ENCODE measurements around the gene MICB. TPM values are rescaled to one million over a fixed set of nuclear protein-coding genes. Genes with fewer than 3 reads are reported as not detected.

MICB gene
- polyA plus RNA-seq, 1 donor (not counting 4 experiments of a cell fraction or from before 2014, with no cell fraction given): 8.6 TPM

DNA sequence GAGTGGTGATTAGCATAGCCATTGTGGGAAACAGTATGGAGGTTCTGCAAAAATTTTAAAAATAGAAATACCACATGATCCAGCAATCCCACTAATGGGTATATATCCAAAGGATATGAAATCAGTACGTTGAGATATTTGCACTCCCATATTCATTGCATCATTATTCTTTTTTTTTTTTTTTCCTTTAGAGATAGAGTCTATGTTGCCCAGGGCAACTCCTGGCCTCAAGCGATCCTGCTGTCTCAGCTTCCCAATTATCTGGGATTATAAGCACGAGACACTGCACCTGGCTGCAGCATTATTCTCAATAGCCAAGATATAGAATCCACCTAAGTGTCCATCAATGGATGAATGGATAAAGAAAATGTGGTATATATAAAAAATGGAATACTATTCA lies 23.9 kb downstream of the MICB start:
- no peaks in the 10 kb centered on the region for H3K36me3 ChIP-seq (ENCODE audit: control insufficient read depth in 2 of 2, extremely low read depth in 1 of 2, insufficient read depth in 2 of 2, low read length in 2 of 2)
- H3K9me3 ChIP-seq (ENCODE audit: control insufficient read depth, low read depth, low read length): no peaks in the 10 kb centered on the region
- no peak overlapping the region for H2AFZ ChIP-seq (ENCODE audit: control insufficient read depth, low read length)
- dilution Hi-C loops (cut with MboI; ENCODE audit: extremely low pct_ligation_motif_present, low sequenced_read_pairs): no loop called here
- H3K79me2 ChIP-seq (ENCODE audit: control insufficient read depth, insufficient read depth, low read length): no peaks in the 10 kb centered on the region
- peaks cover 7% of the 10 kb centered on the region for H3K4me1 ChIP-seq (ENCODE audit: control insufficient read depth, extremely low read depth, insufficient read depth, low read length)
- no peak overlapping the region for H3K27ac ChIP-seq (ENCODE audit: control insufficient read depth, insufficient read depth, low read length)
- no peak overlapping the region for H3K9ac ChIP-seq (ENCODE audit: control insufficient read depth, extremely low read depth, insufficient read depth, low read length)
- DNase-seq (ENCODE audit: low read depth, low spot score) (no peak), FAIRE-seq (no peak)
- H3K4me3 ChIP-seq (ENCODE audit: control insufficient read depth in 2 of 3, extremely low read depth in 1 of 3, insufficient read depth in 2 of 3, low read depth in 1 of 3, low read length in 3 of 3): no peak overlapping the region
- TF ChIP-seq EZH2 (IDR thresholded peaks at IDR 0.05; ENCODE audit: low read length): no peak
- TF ChIP-seq, protein P1, sequence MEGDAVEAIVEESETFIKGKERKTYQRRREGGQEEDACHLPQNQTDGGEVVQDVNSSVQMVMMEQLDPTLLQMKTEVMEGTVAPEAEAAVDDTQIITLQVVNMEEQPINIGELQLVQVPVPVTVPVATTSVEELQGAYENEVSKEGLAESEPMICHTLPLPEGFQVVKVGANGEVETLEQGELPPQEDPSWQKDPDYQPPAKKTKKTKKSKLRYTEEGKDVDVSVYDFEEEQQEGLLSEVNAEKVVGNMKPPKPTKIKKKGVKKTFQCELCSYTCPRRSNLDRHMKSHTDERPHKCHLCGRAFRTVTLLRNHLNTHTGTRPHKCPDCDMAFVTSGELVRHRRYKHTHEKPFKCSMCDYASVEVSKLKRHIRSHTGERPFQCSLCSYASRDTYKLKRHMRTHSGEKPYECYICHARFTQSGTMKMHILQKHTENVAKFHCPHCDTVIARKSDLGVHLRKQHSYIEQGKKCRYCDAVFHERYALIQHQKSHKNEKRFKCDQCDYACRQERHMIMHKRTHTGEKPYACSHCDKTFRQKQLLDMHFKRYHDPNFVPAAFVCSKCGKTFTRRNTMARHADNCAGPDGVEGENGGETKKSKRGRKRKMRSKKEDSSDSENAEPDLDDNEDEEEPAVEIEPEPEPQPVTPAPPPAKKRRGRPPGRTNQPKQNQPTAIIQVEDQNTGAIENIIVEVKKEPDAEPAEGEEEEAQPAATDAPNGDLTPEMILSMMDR (optimal IDR thresholded peaks at IDR 0.05 in 1 of 3, IDR thresholded peaks at IDR 0.05 in 1 of 3, conservative IDR thresholded peaks at IDR 0.05 in 1 of 3; ENCODE audit: extremely low read depth in 1 of 3, insufficient read depth in 2 of 3, low read length in 3 of 3): no peak
- no peaks in the 10 kb centered on the region for H3K9me1 ChIP-seq (ENCODE audit: control insufficient read depth, extremely low read depth, insufficient read depth, low read length)
- H4K20me1 ChIP-seq (ENCODE audit: control insufficient read depth, extremely low read depth, insufficient read depth, low read length): no peaks in the 10 kb centered on the region
- H3K4me2 ChIP-seq (ENCODE audit: control insufficient read depth, extremely low read depth, insufficient read depth, low read depth, low read length): no peak overlapping the region
- no peaks in the 10 kb centered on the region for H3K27me3 ChIP-seq (ENCODE audit: control insufficient read depth, extremely low read depth, insufficient read depth, low read length)

DNA sequence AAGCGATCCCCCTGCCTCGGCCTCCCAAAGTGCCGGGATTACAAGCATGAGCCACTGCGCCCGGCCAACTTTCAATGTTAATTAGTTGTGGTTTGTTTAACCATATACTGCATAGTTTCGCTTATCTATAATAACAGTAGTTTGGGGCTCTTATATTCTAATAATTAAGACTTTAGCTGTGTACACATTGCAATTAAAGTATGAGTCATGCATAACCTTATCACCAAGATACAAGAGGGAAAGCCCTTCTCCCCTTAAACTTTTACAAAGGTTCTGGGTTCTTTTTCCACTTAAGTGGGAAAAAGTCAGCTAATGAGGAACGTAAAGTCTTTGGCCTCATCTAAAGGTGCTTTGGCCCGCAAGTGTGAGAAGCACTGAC lies 27.6 kb downstream of the MICB start:
- TF ChIP-seq EZH2 (IDR thresholded peaks at IDR 0.05; ENCODE audit: low read length): no peak
- TF ChIP-seq, protein P1 (optimal IDR thresholded peaks at IDR 0.05 in 1 of 3, IDR thresholded peaks at IDR 0.05 in 1 of 3, conservative IDR thresholded peaks at IDR 0.05 in 1 of 3; ENCODE audit: extremely low read depth in 1 of 3, insufficient read depth in 2 of 3, low read length in 3 of 3): no peak
- Histone ChIP-seq H3K4me2 (ENCODE audit: control insufficient read depth, extremely low read depth, insufficient read depth, low read depth, low read length) (no peak overlapping the region), H3K36me3 (ENCODE audit: control insufficient read depth in 2 of 2, extremely low read depth in 1 of 2, insufficient read depth in 2 of 2, low read length in 2 of 2) (peaks cover 5 to 8% of the 10 kb centered on the region in 2 experiments), H3K27ac (ENCODE audit: control insufficient read depth, insufficient read depth, low read length) (no peak overlapping the region), H2AFZ (ENCODE audit: control insufficient read depth, low read length) (no peak overlapping the region), H3K9ac (ENCODE audit: control insufficient read depth, extremely low read depth, insufficient read depth, low read length) (no peak overlapping the region), H4K20me1 (ENCODE audit: control insufficient read depth, extremely low read depth, insufficient read depth, low read length) (peaks cover 6% of the 10 kb centered on the region), H3K27me3 (ENCODE audit: control insufficient read depth, extremely low read depth, insufficient read depth, low read length) (no peaks in the 10 kb centered on the region), H3K4me3 (ENCODE audit: control insufficient read depth in 2 of 3, extremely low read depth in 1 of 3, insufficient read depth in 2 of 3, low read depth in 1 of 3, low read length in 3 of 3) (no peak overlapping the region), H3K4me1 (ENCODE audit: control insufficient read depth, extremely low read depth, insufficient read depth, low read length) (peaks cover 7% of the 10 kb centered on the region), H3K79me2 (ENCODE audit: control insufficient read depth, insufficient read depth, low read length) (no peaks in the 10 kb centered on the region), H3K9me1 (ENCODE audit: control insufficient read depth, extremely low read depth, insufficient read depth, low read length) (no peaks in the 10 kb centered on the region), H3K9me3 (ENCODE audit: control insufficient read depth, low read depth, low read length) (no peaks in the 10 kb centered on the region)
- dilution Hi-C loops (cut with MboI; ENCODE audit: extremely low pct_ligation_motif_present, low sequenced_read_pairs): no loop called here
- FAIRE-seq: no peak
- no peak for DNase-seq (ENCODE audit: low read depth, low spot score)

Measured in keratinocyte (primary cell).